AG04450 (cell line): ENCODE results near the gene MAPRE2. TPM values are rescaled to one million over a fixed set of nuclear protein-coding genes. Genes with fewer than 3 reads are reported as not detected.

Source experiments
- CTCF ChIA-PET: fragments of 300-600, 350-600 bp; formaldehyde crosslinking; extraction: SDS; loops from one replicate; lab custom pipeline; 2022; ENCODE audit warnings: antibody characterized with exemption, inconsistent platforms; lab: Charles Lee
- POLR2A ChIA-PET: fragments of 350-600 bp; formaldehyde crosslinking; extraction: SDS; loops from one replicate; lab custom pipeline; 2021; ENCODE audit warnings: antibody characterized with exemption, inconsistent platforms; lab: Yijun Ruan, JAX
- DNase-seq: peaks from one replicate; pipeline ENCODE4 v3.0.0-alpha.2; 2011; ENCODE audit warnings: low read depth, low spot score
- H3K27ac ChIP-seq: one replicate; pipeline ENCODE4 v1.5.1; 2012; ENCODE audit warnings: low read depth, low read length, control low read depth
- H3K27me3 ChIP-seq: one replicate; pipeline ENCODE4 v1.6.0; 2012; ENCODE audit warnings: low read length; ENCODE audit not compliant: control insufficient read depth, insufficient read depth
- H3K4me3 ChIP-seq: 2 replicates; pipeline ENCODE4 v1.5.1; 2011; ENCODE audit warnings: mild to moderate bottlenecking, low read depth, low read length, control low read depth
- H3K9me3 ChIP-seq: 2 replicates; pipeline ENCODE4 v1.5.1; 2012; ENCODE audit warnings: low read length; ENCODE audit not compliant: control insufficient read depth, insufficient read depth
- CTCF ChIP-seq: IDR thresholded peaks from 2 replicates; pipeline ENCODE4 v1.5.1; 2011; ENCODE audit warnings: low read depth, low read length, control low read depth, inconsistent platforms
- polyA plus RNA-seq: library from polyadenylated mRNA; depleted of rRNA; stranded (reverse); fragments of >200 nt; gene quantifications from 2 replicates; pipeline ENCODE4 v1.2.3, GENCODE V29; 2011

MAPRE2 gene
- polyA plus RNA-seq, 1 experiment, result 48.8 TPM

GRCh38 chr18:35024196-35024595, 17.0 kb upstream of the MAPRE2 start:
- no peak overlapping the region for H3K27ac ChIP-seq
- H3K9me3 ChIP-seq, result no peaks in the 10 kb centered on the region
- no peaks in the 10 kb centered on the region for H3K27me3 ChIP-seq
- TF ChIP-seq CTCF, result no peak
- DNase-seq, result no peak
- CTCF ChIA-PET, result interaction anchor here (1.2 to 3.3 kb wide), 2 partner anchors 119 to 362 kb away, joined by 3 to 21 read pairs; no protein-coding TSS in a partner anchor
- POLR2A ChIA-PET, result no interaction called here
- H3K4me3 ChIP-seq, result no peak overlapping the region

GRCh38 chr18:35024965-35025364, 16.2 kb upstream of the MAPRE2 start:
- Histone ChIP-seq H3K27me3 (no peaks in the 10 kb centered on the region), H3K4me3 (no peak overlapping the region), H3K27ac (no peak overlapping the region), H3K9me3 (no peaks in the 10 kb centered on the region)
- peak; percentile 74 for DNase-seq
- no peak for TF ChIP-seq CTCF
- ChIA-PET CTCF (interaction anchor here (0.6 to 3.3 kb wide), 7 partner anchors 8 to 363 kb away, joined by 3 to 21 read pairs (median 5); no protein-coding TSS in a partner anchor), POLR2A (interaction anchor here (1.2 kb wide), 1 partner anchor 319 kb away, joined by 3 read pairs; the partner anchor contains the start of gene ZNF24)

- POLR2A ChIA-PET, result no interaction called here
- Histone ChIP-seq H3K27me3 (no peaks in the 10 kb centered on the region), H3K9me3 (no peaks in the 10 kb centered on the region), H3K27ac (no peak overlapping the region), H3K4me3 (no peak overlapping the region)
- DNase-seq, result no peak
- TF ChIP-seq CTCF, result 0 out of 2 replicates have a peak, but pooled peaks have one; percentile 2
- CTCF ChIA-PET, result interaction anchor here (1.1 to 3.3 kb wide), 3 partner anchors 16 to 329 kb away, joined by 3 to 21 read pairs (median 5); no protein-coding TSS in a partner anchor
Observed at GRCh38 chr18:35026407-35027061, 14.7 kb upstream of the MAPRE2 start.

GRCh38 chr18:35027206-35027605, 14.0 kb upstream of the MAPRE2 start:
- ChIA-PET POLR2A (no interaction called here), CTCF (interaction anchor here (3.3 kb wide), 1 partner anchor 116 kb away, joined by 21 read pairs; no protein-coding TSS in a partner anchor)
- DNase-seq, result no peak
- no peaks in the 10 kb centered on the region for H3K9me3 ChIP-seq
- no peak overlapping the region for H3K4me3 ChIP-seq
- no peak for TF ChIP-seq CTCF
- H3K27ac ChIP-seq, result no peak overlapping the region
- H3K27me3 ChIP-seq, result no peaks in the 10 kb centered on the region

- Histone ChIP-seq H3K27me3 (no peaks in the 10 kb centered on the region), H3K4me3 (no peak overlapping the region), H3K9me3 (no peaks in the 10 kb centered on the region), H3K27ac (no peak overlapping the region)
- TF ChIP-seq CTCF, result no peak
- CTCF ChIA-PET, result interaction anchor here (1.2 to 2.8 kb wide), 5 partner anchors 12 to 203 kb away, joined by 3 to 18 read pairs (median 5); no protein-coding TSS in a partner anchor
- POLR2A ChIA-PET, result interaction anchor here (2.2 kb wide), 1 partner anchor 12 kb away, joined by 21 read pairs; the partner anchor contains the start of gene MAPRE2
- DNase-seq, result no peak
Observed at GRCh38 chr18:35028536-35028935, 12.7 kb upstream of the MAPRE2 start.
